Esophagus muscularis mucosa (tissue), 4 donors: ENCODE data around the gene DMAC2L. TPM values are rescaled to one million over a fixed set of nuclear protein-coding genes. Genes with fewer than 3 reads are reported as not detected.
"Not testable (repeated sequence)": the region's sequence is repeated elsewhere in the genome, so short reads cannot be mapped to it uniquely, and the experiment has no call there.

Experiments
- DNase-seq: peaks from one replicate; pipeline ENCODE4 v3.0.0-alpha.2; 2017; ENCODE audit errors: extremely low spot score
- H3K27ac ChIP-seq, 4 donors: fragments of 200-600 bp; sonication (generic); replicated peaks in 1 of 4; 1 replicate in 3 of 4; 2 replicates in 1 of 4; pipeline ENCODE4 v1.5.1; 2016 to 2019; ENCODE audit warnings: mild to moderate bottlenecking in 1 of 4
- H3K27me3 ChIP-seq, 4 donors: fragments of 200-600 bp; sonication (generic); one replicate each; pipeline versions ENCODE4 v1.5.1 to v1.6.0; 2016 to 2019
- H3K36me3 ChIP-seq, 4 donors: fragments of 200-600 bp; sonication (generic); one replicate each; pipeline ENCODE4 v1.5.1; 2016 to 2019
- H3K4me1 ChIP-seq, 4 donors: fragments of 200-600 bp; sonication (generic); one replicate each; pipeline ENCODE4 v1.5.1; 2016 to 2019
- H3K4me3 ChIP-seq, 4 donors: fragments of 200-600 bp; sonication (generic); 1 replicate in 2 of 4; 2 replicates in 2 of 4; pipeline ENCODE4 v1.5.1; 2016 to 2019; ENCODE audit warnings: mild to moderate bottlenecking in 4 of 4, moderate library complexity in 1 of 4
- H3K9me3 ChIP-seq, 4 donors: fragments of 200-600 bp; sonication (generic); 1 replicate in 3 of 4; 2 replicates in 1 of 4; pipeline ENCODE4 v1.5.1; 2016 to 2019
- EP300 ChIP-seq: sonication (generic); formaldehyde crosslinking; IDR thresholded peaks from one replicate; pipeline ENCODE4 v1.6.1; 2017; ENCODE audit warnings: antibody characterized with exemption
- POLR2A ChIP-seq: fragments of 450-650 bp; IDR thresholded peaks from one replicate; pipeline ENCODE4 v1.6.1; 2017; ENCODE audit warnings: antibody characterized with exemption, moderate library complexity, mild to moderate bottlenecking, low read depth
- POLR2AphosphoS5 ChIP-seq, 2 donors: sonication (generic); formaldehyde crosslinking; IDR thresholded peaks; one replicate each; pipeline ENCODE4 v1.6.1; 2017; ENCODE audit warnings: antibody characterized with exemption in 2 of 2
- WGBS: methylation state at CpG from one replicate; pipeline ENCODE4 v1.1.5; 2018; 5-methylcytosine and 5-hydroxymethylcytosine counted together
- intact Hi-C: fragments of 100-400 bp; cut with DNase I; formaldehyde crosslinking; loops from one replicate; pipeline ENCODE4 v1.15.1; 2023
- total RNA-seq, 4 donors: library from RNA; depleted of rRNA; stranded (reverse); fragments of >200 nt; gene quantifications; one replicate each; pipeline versions ENCODE4 v1.1.0 to v1.2.1, GENCODE V29; 2016
- TF ChIP-seq, protein P1 (sequence below), 3 experiments: fragments of 200-600 bp in 2 of 3; fragments of 450-650 bp in 1 of 3; sonication (generic) in 2 of 3; IDR thresholded peaks; one replicate each; pipeline ENCODE4 v1.5.1; 2017 to 2019; ENCODE audit warnings: antibody characterized with exemption in 3 of 3, mild to moderate bottlenecking in 2 of 3, moderate library complexity in 1 of 3

DMAC2L gene
- total RNA-seq, 4 donors from 2014 or later, result 9.9 to 33.6 (median 14.6) TPM

DNA sequence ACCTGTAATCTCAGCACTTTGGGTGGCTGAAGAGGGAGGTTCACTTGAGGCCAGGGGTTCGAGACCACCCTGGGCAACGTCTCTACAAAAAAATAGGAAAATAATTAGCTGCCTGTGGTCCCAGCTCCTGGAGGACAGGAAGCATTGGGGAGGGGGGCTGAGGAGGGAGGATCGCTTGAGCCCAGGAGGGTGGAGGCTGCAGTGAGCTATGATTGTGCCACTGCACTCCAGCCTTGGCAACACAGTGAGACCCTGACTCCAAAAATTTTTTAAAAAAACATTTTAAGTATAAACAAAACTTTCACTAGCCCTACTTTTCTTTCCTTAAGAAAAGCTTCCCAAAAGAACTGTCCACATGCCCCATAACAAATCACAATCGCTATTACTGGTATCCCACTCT is 1.7 kb upstream of the DMAC2L start:
- no peak overlapping the region for H3K4me3 ChIP-seq
- no peak for DNase-seq
- WGBS, result 93% methylated on average over 4 of the region's 4 CpGs
- no peaks in the 10 kb centered on the region for H3K27me3 ChIP-seq
- no peak for TF ChIP-seq POLR2A
- H3K27ac ChIP-seq, result no peak overlapping the region
- H3K36me3 ChIP-seq, result peaks cover 0 to 8% (median 0%) of the 10 kb centered on the region in 4 donors
- no peaks in the 10 kb centered on the region for H3K9me3 ChIP-seq
- H3K4me1 ChIP-seq, result peaks cover 13 to 22% (median 16%) of the 10 kb centered on the region in 4 donors
- intact Hi-C loops, result loop anchor here (10.0 kb wide), 1 partner anchor 354 kb away; the partner anchor contains the start of gene SAV1

DNA sequence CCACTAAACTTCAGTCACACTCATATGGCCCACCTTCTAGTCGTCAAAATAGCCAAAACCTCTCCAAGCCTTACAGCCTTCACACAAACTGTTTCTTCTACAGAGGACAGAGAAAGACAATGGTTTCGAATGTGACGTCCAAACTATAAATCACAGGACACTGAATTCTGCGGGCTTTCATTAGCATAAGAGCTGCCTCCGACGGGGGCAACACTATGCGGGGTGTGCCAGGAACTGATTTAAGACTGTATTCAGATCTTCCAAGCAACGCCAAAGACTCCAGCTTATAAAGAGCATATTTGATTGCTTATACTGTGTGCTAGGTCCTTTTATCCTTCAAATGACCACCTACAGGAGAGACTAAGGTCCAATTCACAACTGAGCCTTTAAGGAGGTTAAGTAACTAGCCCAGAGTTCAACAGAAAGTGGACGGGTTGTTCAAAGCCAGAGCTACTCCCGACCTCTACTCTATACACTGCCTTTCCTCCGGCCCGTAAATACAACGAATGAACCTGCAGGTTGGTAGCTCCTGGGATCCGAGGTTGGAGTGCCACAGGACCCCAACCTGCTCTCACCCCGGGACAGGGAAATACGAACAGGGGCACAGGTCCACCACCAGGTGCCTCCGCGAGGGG is 670 bp upstream of the DMAC2L start:
- Histone ChIP-seq H3K9me3 (no peaks in the 10 kb centered on the region), H3K4me1 (peaks cover 13 to 22% (median 16%) of the 10 kb centered on the region in 4 donors), H3K27ac (peak overlapping the region; percentile 86 to 97 (median 92)), H3K4me3 (peak overlapping the region; percentile 79 to 98 (median 84)), H3K36me3 (peaks cover 0 to 8% (median 0%) of the 10 kb centered on the region in 4 donors), H3K27me3 (no peaks in the 10 kb centered on the region)
- no peak for DNase-seq
- 2% methylated on average over 14 of the region's 18 CpGs for WGBS
- TF ChIP-seq EP300 (no peak), POLR2A (no peak), POLR2AphosphoS5 (IDR thresholded peaks at IDR 0.05) (no peak)
- TF ChIP-seq, protein P1, sequence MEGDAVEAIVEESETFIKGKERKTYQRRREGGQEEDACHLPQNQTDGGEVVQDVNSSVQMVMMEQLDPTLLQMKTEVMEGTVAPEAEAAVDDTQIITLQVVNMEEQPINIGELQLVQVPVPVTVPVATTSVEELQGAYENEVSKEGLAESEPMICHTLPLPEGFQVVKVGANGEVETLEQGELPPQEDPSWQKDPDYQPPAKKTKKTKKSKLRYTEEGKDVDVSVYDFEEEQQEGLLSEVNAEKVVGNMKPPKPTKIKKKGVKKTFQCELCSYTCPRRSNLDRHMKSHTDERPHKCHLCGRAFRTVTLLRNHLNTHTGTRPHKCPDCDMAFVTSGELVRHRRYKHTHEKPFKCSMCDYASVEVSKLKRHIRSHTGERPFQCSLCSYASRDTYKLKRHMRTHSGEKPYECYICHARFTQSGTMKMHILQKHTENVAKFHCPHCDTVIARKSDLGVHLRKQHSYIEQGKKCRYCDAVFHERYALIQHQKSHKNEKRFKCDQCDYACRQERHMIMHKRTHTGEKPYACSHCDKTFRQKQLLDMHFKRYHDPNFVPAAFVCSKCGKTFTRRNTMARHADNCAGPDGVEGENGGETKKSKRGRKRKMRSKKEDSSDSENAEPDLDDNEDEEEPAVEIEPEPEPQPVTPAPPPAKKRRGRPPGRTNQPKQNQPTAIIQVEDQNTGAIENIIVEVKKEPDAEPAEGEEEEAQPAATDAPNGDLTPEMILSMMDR (IDR thresholded peaks at IDR 0.05), result peak; percentile 36 to 58 (median 49)
- intact Hi-C loops, result loop anchor here (10.0 kb wide), 1 partner anchor 353 kb away; the partner anchor contains the start of gene SAV1

DNA sequence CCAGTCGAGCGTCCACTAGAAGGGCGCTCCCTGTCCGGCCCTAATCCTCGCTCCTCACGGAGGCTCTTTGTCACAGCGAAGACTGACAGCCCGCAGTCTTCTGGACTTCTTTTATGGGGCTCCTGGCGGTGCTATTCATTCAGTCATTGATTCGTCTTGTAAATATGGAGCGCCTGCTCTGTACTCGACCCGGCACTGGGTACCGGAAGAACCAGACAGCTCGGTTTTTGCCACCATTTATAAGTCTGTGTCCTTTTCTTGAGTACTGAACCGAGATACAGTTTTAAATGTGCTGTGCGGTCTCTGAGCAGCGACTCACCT is 570 bp downstream of the DMAC2L start:
- WGBS, result 3% methylated on average over 15 of the region's 18 CpGs
- H3K27me3 ChIP-seq, result no peaks in the 10 kb centered on the region
- intact Hi-C loops, result loop anchor here (2.0 to 10.0 kb wide), 2 partner anchors 220 to 352 kb away; partner anchors contain the start of genes MAP4K5 and SAV1
- no peaks in the 10 kb centered on the region for H3K9me3 ChIP-seq
- H3K4me1 ChIP-seq, result peaks cover 15 to 22% (median 16%) of the 10 kb centered on the region in 4 donors
- peak overlapping the region; percentile 79 to 98 (median 84) for H3K4me3 ChIP-seq
- peaks cover 0 to 8% (median 0%) of the 10 kb centered on the region in 4 donors for H3K36me3 ChIP-seq
- no peak for DNase-seq
- TF ChIP-seq POLR2AphosphoS5 (IDR thresholded peaks at IDR 0.05) (no peak), POLR2A (no peak), EP300 (no peak)
- TF ChIP-seq, protein P1 (IDR thresholded peaks at IDR 0.05), result no peak
- peak overlapping the region; percentile 86 to 97 (median 92) for H3K27ac ChIP-seq

DNA sequence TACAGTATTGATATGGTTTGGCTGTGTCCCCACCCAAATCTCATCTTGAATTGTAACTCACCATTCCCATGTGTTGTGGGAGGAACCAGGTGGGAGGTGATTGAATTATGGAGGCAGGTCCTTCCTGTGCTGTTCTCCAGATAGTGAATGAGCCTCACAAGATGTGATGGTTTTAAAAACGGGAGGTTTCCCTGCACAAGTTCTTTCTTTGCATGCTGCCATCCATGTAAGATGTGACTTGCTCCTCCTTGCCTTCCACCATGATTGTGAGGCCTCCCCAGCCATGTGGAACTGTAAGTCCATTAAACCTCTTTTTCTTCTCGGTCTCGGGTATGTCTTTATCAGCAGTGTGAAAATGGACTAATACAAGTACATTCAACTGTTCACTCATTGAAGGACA is 2.0 kb downstream of the DMAC2L start:
- intact Hi-C loops, result loop anchor here (10.0 kb wide), 1 partner anchor 351 kb away; the partner anchor contains the start of gene SAV1
- peaks cover 15 to 27% (median 17%) of the 10 kb centered on the region in 4 donors for H3K4me1 ChIP-seq
- not testable (repeated sequence) for H3K27ac ChIP-seq, H3K4me3 ChIP-seq, H3K27me3 ChIP-seq, H3K36me3 ChIP-seq, H3K9me3 ChIP-seq, DNase-seq
- WGBS, result 96% methylated on average over 3 of the region's 3 CpGs

DNA sequence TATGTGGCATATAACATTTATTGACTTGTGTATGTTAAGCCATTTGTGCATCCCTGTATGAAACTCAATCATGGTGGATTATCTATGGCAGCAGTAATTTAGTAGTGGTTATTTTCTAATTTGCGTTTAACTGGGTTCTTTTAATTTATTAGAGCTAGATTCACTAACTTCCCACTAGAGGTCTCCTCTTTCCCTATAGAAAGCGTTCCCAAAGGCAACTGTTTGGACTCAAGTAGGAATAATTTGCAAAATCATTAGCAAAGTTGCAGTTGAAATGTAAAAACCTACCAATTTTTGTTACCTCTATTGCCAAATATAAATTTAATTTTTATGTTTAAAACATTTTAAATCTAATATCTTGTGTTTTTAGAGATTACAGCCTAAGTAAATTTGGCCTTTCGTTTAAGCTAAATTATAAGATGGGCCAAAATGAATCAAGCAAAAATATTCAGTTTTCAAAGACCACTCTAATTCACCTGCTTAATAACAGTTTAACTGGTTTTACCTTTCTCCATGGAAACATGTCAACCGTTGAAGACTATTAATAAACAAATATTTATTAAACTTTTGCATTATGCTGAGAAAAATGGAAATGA is 6.0 kb downstream of the DMAC2L start:
- no peak for TF ChIP-seq POLR2A
- TF ChIP-seq POLR2AphosphoS5 (IDR thresholded peaks at IDR 0.05), result no peak
- TF ChIP-seq, protein P1 (IDR thresholded peaks at IDR 0.05), result peak; percentile 56 to 73 (median 66)
- no peak for TF ChIP-seq EP300
- Histone ChIP-seq H3K36me3 (peaks cover 0 to 8% (median 0%) of the 10 kb centered on the region in 4 donors), H3K4me3 (no peak overlapping the region), H3K27ac (no peak overlapping the region), H3K9me3 (no peaks in the 10 kb centered on the region), H3K27me3 (no peaks in the 10 kb centered on the region), H3K4me1 (peaks cover 10 to 24% (median 20%) of the 10 kb centered on the region in 4 donors)
- intact Hi-C loops, result loop anchor here (10.0 kb wide), 1 partner anchor 347 kb away; the partner anchor contains the start of gene SAV1
- WGBS, result 42% methylated on average over 4 of the region's 4 CpGs
- no peak for DNase-seq
